A673 (cell line): Measurements from ENCODE around the gene HOXC10.

Source experiments
- CTCF ChIP-seq: fragments of 300-800, 200-600 bp; sonication (generic); conservative IDR thresholded peaks from 2 replicates; pipeline ENCODE4 v1.5.1; 2017; ENCODE audit warnings: low read depth, mild to moderate bottlenecking, antibody characterized with exemption, low read length, moderate library complexity, mixed read lengths
- EZH2 ChIP-seq: fragments of 200-600 bp; sonication (generic); IDR thresholded peaks from 2 replicates; pipeline ENCODE4 v1.6.1; 2017; ENCODE audit warnings: borderline replicate concordance, low read depth, mild to moderate bottlenecking, mixed read lengths, antibody characterized with exemption, low read length; ENCODE audit not compliant: poor library complexity, severe bottlenecking

GRCh38 chr12:53983950-53984572 lies 885 bp upstream of the HOXC10 start:
- TF ChIP-seq CTCF, result no peak
- no peak for TF ChIP-seq EZH2
